Liver (tissue), 3 donors: ENCODE measurements around the gene SHTN1.

Experiments used
- GABPA ChIP-seq, 2 donors: IDR thresholded peaks in 1 of 2; conservative IDR thresholded peaks in 1 of 2; 2 replicates each; pipeline ENCODE4 v1.6.1; 2016; ENCODE audit warnings: antibody characterized with exemption in 2 of 2, mild to moderate bottlenecking in 1 of 2, moderate library complexity in 1 of 2
- JUND ChIP-seq, 2 donors: IDR thresholded peaks; 2 replicates each; pipeline ENCODE4 v1.6.1; 2016; ENCODE audit warnings: antibody characterized with exemption in 2 of 2
- RAD21 ChIP-seq, 2 donors: IDR thresholded peaks; 2 replicates each; pipeline ENCODE4 v1.6.1; 2016; ENCODE audit warnings: antibody characterized with exemption in 2 of 2, mild to moderate bottlenecking in 2 of 2
- TF ChIP-seq, protein P1 (sequence below): fragments of 150-350 bp; IDR thresholded peaks from 2 replicates; pipeline ENCODE4 v1.5.1; 2017; ENCODE audit warnings: improper control_type of control experiment, low read depth, low read length; ENCODE audit not compliant: missing input control
- TF ChIP-seq, protein P2 (sequence below): IDR thresholded peaks from 2 replicates; pipeline ENCODE4 v1.6.1; 2016; ENCODE audit warnings: antibody characterized with exemption, mild to moderate bottlenecking
- donor health status: healthy.
- donor health status: healthy.

DNA sequence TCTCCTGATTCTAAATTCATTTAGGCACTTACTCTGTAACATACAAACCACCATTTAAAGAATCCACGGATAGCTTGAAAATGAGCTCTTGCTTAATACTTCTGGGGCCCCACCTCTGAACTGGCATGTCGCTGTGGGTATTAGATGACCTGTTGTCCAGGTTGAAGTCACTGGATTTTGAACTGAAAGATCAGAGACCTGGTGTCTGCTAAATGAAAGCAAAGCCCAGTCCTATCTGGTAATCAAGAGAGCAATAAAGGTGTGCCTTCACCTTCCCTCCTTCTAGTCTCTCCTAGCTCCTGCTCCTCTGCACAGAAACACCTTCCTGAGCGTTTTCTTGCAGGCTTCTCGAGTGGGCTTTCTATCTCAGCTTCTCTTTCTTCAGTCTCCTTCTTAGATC is 151.3 kb downstream of the SHTN1 start:
- TF ChIP-seq GABPA (IDR thresholded peaks at IDR 0.05 in 1 of 2, conservative IDR thresholded peaks at IDR 0.05 in 1 of 2) (no peak), JUND (IDR thresholded peaks at IDR 0.05) (no peak), RAD21 (IDR thresholded peaks at IDR 0.05) (no peak)
- TF ChIP-seq, protein P1, sequence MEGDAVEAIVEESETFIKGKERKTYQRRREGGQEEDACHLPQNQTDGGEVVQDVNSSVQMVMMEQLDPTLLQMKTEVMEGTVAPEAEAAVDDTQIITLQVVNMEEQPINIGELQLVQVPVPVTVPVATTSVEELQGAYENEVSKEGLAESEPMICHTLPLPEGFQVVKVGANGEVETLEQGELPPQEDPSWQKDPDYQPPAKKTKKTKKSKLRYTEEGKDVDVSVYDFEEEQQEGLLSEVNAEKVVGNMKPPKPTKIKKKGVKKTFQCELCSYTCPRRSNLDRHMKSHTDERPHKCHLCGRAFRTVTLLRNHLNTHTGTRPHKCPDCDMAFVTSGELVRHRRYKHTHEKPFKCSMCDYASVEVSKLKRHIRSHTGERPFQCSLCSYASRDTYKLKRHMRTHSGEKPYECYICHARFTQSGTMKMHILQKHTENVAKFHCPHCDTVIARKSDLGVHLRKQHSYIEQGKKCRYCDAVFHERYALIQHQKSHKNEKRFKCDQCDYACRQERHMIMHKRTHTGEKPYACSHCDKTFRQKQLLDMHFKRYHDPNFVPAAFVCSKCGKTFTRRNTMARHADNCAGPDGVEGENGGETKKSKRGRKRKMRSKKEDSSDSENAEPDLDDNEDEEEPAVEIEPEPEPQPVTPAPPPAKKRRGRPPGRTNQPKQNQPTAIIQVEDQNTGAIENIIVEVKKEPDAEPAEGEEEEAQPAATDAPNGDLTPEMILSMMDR: no peak
- TF ChIP-seq, protein P2, sequence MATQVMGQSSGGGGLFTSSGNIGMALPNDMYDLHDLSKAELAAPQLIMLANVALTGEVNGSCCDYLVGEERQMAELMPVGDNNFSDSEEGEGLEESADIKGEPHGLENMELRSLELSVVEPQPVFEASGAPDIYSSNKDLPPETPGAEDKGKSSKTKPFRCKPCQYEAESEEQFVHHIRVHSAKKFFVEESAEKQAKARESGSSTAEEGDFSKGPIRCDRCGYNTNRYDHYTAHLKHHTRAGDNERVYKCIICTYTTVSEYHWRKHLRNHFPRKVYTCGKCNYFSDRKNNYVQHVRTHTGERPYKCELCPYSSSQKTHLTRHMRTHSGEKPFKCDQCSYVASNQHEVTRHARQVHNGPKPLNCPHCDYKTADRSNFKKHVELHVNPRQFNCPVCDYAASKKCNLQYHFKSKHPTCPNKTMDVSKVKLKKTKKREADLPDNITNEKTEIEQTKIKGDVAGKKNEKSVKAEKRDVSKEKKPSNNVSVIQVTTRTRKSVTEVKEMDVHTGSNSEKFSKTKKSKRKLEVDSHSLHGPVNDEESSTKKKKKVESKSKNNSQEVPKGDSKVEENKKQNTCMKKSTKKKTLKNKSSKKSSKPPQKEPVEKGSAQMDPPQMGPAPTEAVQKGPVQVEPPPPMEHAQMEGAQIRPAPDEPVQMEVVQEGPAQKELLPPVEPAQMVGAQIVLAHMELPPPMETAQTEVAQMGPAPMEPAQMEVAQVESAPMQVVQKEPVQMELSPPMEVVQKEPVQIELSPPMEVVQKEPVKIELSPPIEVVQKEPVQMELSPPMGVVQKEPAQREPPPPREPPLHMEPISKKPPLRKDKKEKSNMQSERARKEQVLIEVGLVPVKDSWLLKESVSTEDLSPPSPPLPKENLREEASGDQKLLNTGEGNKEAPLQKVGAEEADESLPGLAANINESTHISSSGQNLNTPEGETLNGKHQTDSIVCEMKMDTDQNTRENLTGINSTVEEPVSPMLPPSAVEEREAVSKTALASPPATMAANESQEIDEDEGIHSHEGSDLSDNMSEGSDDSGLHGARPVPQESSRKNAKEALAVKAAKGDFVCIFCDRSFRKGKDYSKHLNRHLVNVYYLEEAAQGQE: no peak
